Kidney glomerular epithelial cell (primary cell): Measurements from ENCODE around the gene BBS9.
"Not testable (repeated sequence)": the region's sequence is repeated elsewhere in the genome, so short reads cannot be mapped to it uniquely, and the experiment has no call there.

ENCODE experiments used
- DNase-seq: peaks from one replicate; lab custom pipeline; 2025; lab: John Stamatoyannopoulos, UW

Gene BBS9

DNA sequence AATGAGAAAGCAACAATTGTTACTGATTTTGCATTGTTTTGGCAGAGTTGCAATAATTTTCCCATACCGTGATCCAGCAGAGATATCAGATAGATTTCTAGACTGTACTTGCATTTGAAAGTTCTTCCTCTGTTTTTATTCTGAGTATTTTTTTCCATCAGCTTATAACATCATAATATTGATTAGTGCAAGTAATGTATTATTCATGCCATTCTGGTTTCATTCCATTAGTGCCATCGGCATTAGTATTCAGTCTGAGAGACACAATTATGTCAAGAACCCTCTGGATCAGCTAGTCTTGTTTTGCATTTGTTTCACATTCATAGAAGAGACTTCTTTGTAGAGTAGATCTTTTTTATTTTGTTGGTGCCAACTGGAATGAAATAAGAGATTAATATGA, 304.0 kb downstream of the BBS9 start:
- no peak for DNase-seq

DNA sequence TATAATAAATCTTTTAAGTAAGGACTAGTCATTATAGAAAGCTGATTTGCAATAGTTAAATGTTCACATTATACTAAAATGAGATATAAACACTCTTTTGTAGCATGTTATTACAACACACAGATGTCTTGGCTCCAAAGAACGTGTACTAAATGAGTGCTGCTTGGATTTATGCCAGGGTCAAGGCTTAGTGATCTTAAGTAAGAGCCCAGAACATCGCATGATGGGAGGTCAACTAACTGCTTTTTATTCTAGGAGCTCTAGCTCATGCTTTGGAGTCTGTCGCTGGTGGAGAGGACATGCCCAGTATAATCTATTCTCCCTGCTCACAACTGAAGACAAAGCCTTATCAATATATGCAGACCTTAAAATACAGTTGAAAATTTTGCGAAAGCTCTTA, 315.1 kb downstream of the BBS9 start:
- DNase-seq: no peak

DNA sequence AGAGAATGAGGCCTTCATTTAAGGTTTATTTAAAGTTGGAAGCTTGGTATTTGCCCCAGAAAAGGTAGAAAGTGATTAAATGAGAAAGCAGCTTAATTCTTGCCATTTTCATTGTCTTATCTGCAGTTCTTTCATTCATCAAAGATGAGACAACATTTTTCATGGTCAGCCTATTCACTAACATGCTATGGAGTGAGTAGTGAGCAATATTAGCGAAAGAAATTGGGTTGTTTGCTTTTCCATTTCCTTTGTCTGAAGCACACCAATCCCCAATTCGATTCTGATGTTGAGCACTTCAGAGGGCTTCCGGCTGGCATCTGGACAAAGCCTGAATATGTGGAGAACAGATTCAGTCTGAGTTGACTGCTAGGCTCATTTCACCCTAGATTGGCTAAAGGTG, 317.2 kb downstream of the BBS9 start:
- no peak for DNase-seq

GRCh38 chr7:33448035-33448434, 318.7 kb downstream of the BBS9 start:
- no peak for DNase-seq

DNA sequence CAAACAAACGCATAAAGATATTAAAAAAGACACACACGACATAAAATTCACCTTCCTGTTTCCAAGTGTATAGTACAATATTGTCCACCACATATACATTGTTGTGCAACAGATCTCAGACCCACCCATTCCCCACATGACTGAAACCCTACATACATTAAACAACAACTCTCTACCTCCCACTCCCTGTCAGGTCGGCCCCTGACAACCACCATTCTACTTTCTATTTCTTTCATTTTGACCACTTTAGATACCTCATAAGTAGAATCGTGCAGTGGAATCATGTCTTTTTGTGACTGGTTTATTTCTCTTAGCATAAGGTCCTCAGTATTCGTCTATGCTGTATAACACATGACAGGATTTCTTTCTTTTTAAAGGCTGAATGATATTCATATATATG, 320.5 kb downstream of the BBS9 start:
- no peak for DNase-seq

DNA sequence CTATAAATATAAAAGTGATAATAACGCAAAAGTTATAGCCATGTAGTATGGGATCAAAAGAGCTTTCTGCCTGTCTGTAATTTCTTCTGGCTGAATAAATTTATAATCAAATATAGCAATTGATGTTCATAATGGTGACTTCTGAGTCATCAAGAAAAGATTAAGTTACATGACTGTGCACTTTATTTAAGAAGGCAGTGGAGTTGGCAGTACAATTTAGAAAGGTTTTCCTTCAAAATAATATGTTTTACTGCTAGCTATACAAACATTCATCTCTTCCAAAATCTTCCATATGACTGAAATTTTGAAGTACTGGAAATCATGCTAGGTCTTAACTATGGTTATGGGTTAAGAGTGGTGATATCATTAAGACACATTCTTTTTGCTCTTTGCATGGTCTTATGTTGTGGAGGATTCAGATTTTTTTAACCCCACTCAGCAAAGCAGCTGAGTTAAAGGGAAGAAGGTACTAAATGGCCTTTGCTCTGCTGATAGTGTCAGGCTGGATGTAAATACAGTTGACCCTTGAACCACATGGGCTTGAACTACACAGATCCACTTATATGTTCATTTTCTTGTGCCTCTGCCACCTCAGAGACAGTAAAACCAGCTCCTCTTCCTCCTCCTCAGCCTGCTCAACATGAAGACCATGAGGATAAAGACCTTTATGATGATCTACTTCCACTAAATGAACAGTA, 323.6 kb downstream of the BBS9 start:
- no peak for DNase-seq

DNA sequence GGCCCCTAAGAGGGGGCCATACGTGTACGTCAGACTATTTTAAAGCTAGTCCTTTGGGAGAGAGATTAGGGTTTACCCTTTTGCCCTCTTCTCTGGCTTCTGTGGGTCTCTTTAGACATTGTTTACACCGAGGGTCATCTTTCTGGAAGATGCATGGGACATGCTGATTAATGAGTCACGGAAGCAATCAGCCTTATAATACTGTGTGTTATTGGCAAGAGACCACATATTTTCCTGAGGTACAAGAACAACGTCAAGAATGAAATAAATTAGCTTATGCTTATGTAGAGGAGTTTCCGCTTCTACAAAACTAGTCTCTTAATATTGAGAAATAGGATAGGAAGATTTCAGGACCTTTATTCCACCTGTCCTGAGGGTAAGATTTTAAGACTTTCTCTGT, 327.7 kb downstream of the BBS9 start:
- DNase-seq: no peak

- DNase-seq: no peak
Observed at GRCh38 chr7:33458581-33458980, 329.2 kb downstream of the BBS9 start.

- DNase-seq: peak; percentile 9
Observed at GRCh38 chr7:33459340-33459751, 330.0 kb downstream of the BBS9 start.

DNA sequence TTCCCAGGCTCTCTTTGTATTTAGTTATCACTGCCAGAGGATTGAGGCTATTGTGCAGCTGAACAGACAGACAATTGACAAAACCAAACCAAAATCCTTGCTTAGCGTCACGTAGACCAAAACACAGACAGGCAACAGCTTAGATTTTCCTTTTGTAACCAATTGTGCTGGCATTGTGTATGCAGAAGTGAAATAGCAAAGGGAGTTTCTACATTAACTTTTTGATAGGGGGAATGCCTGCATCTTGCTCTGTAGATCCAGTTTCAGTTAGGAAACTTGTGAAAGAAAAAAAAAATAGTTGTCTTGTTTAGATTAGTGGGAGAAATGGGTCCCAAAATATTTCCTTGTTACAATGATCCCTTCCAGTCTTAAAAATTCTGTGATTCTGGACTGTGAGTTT, 333.8 kb downstream of the BBS9 start:
- DNase-seq: no peak

DNA sequence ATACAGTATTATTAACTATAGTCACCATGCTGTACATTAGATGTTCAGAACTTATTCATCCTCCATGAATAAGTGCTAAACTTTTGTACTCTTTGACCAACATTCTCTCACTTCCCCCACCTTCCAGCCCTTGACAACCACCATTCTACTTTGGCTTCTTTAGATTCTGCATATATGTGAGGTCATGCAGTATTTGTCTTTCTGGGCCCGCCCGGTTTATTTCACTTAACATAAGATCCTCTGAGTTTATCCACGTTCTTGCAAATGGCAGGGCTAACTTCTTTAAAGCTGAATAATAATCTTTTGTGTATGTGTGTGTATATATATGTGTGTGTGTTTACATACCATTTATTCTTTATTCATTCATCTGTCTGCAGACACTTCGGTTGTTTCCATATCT, 336.8 kb downstream of the BBS9 start:
- no peak for DNase-seq

- DNase-seq: no peak
Observed at GRCh38 chr7:33471636-33472242, 342.4 kb downstream of the BBS9 start.

DNA sequence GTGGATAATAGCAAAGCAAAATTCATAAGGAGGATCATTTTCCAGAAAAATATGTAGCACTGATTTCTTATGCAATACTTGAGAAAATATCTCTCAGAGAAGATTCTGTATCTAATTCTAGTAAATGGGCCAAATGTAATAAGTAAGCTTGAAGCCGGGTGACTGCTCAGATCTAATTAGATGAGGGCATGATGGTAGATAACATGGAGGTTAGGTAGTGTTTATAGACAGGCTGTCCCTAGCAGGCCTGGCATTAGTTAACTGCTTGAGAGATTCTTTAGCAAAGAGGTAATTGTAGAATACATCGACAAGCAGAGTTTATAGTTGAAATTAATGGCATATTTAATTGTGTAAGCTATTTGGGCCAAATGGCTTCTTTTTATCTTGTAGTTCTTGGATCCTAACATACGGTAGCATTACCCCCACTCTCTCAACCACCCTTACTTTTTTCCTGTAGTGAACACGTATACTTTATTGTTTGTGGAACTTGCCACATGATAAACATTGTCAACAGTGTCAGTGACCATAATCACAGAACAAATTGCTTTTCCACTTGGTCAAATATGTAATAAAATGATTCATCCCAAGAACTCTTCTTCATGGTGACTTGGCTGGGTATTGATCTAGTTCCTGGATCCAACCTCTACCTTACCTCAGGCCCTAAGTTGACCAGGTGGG, 343.1 kb downstream of the BBS9 start:
- no peak for DNase-seq

DNA sequence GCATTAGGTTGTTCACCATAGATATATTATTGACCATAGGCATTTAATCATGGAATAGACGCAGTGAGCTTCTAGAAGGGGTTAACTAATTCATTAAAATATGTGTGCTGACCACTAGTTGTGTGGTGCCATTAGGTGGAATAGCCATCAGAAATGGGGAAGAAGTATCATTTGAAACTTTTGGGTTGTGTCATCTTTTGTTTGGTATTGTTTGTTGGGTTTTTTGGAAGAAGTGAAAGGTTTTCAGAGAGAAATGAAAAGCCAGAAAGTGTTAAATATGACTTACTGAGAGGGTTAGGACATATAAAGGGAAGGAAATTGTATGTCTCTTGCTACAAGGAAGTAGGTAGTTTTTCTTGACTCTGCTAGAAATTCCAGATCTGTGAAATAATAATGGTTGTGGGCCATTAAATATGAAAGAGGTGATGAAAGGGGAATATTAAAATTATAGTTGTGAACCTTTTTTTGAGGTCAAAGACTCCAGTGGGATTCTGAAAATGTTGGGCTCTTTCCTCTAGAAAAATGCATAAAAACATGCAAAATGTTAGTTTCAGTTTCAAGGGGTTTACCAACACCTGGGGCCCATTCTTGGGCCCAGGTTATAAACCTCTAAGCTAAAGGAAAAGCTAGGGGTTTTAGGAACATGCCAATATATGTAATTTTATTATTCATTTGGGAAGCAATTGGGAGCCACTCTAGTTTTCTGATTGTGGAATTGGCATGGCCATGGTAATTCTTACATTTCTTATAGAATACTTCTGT, 348.5 kb downstream of the BBS9 start:
- DNase-seq: no peak

GRCh38 chr7:33484476-33484875, 355.1 kb downstream of the BBS9 start:
- DNase-seq: not testable (repeated sequence)

DNA sequence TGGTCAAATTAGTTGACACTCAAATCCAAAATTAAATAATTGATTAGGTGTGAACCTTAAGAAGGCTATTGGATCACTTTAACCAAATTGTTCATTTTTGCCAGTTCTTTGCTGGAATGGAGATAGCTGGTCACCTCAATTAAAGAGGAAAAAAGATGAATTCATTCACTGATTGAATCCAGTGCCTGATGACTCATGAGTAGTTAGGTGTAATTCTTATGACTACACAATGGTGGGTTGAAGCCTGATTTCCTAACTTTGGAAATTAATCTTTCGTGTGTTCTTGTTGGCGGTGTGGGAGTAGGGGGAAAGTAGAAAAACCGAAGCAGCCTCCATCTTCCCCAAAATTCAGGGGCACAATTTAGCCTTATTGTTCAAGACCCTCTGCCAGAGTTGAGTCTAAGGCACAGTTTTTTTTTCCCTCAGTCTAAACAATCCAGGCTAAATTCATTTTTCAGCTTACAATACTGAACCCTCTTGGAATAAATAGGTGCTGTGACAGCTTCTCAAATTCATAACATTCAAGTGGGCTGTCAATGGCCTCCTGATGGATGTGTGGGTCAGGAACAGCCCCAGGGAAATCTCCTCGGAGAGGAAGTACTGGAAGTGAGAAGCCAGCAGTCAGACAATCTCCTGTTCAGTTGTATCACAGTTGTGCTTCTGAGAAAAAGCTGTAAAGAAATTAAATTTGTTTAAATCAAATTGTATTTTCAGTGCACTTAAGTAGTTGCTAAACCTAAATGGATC, 356.6 kb downstream of the BBS9 start:
- DNase-seq: no peak

GRCh38 chr7:33486633-33487032, 357.3 kb downstream of the BBS9 start:
- no peak for DNase-seq

GRCh38 chr7:33487998-33488682, 358.8 kb downstream of the BBS9 start:
- DNase-seq: no peak

DNA sequence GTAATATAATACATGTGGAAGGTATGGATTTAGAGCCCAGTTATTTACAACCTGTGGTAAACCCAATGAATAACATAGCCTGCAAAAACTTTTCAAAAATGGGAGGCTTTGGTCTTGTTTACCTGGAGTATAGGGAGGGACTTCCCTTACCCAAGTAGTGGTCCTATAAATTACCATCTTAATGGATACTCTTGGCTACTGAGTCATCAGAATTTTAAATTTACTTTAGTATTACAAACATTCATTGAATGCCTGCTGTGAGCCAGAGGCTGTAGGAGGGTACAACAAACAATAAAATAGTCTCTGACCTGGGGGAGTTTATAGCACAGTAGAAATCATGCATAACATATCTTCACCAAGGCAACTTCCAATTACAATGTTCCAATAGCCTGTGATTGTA, 365.1 kb downstream of the BBS9 start:
- DNase-seq: peak; percentile 87

GRCh38 chr7:33495207-33495606, 365.8 kb downstream of the BBS9 start:
- peak; percentile 98 for DNase-seq

GRCh38 chr7:33497051-33497450, 367.7 kb downstream of the BBS9 start:
- no peak for DNase-seq
